Measurements from ENCODE around the gene CRYBB3. TPM values are rescaled to one million over a fixed set of nuclear protein-coding genes. Genes with fewer than 3 reads are reported as not detected.
"Not testable (repeated sequence)": the region's sequence is repeated elsewhere in the genome, so short reads cannot be mapped to it uniquely, and the experiment has no call there.

CRYBB3 gene
- total RNA-seq, 1 experiment from 2014 or later, result 0.67 TPM

- Histone ChIP-seq H3K36me3 (ENCODE audit: control insufficient read depth, insufficient read depth, low read length) (no peaks in the 10 kb centered on the region), H3K27me3 (ENCODE audit: control insufficient read depth, insufficient read depth, low read length) (no peaks in the 10 kb centered on the region; the same call in 1 of the 2 replicates), H3K4me1 (ENCODE audit: control insufficient read depth, insufficient read depth, low read length) (no peaks in the 10 kb centered on the region), H3K27ac (ENCODE audit: low read length) (no peak overlapping the region), H3K9me3 (ENCODE audit: control insufficient read depth, insufficient read depth, low read depth, low read length) (no peaks in the 10 kb centered on the region), H3K4me3 (ENCODE audit: low read depth in 2 of 2, low read length in 2 of 2) (no peak overlapping the region)
- ATAC-seq (no peak), DNase-seq (ENCODE audit: low read depth, low spot score) (no peak)
- BruUV-seq (replicated peaks), result no TSS peak
- TF ChIP-seq, protein P1, sequence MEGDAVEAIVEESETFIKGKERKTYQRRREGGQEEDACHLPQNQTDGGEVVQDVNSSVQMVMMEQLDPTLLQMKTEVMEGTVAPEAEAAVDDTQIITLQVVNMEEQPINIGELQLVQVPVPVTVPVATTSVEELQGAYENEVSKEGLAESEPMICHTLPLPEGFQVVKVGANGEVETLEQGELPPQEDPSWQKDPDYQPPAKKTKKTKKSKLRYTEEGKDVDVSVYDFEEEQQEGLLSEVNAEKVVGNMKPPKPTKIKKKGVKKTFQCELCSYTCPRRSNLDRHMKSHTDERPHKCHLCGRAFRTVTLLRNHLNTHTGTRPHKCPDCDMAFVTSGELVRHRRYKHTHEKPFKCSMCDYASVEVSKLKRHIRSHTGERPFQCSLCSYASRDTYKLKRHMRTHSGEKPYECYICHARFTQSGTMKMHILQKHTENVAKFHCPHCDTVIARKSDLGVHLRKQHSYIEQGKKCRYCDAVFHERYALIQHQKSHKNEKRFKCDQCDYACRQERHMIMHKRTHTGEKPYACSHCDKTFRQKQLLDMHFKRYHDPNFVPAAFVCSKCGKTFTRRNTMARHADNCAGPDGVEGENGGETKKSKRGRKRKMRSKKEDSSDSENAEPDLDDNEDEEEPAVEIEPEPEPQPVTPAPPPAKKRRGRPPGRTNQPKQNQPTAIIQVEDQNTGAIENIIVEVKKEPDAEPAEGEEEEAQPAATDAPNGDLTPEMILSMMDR (IDR thresholded peaks at IDR 0.05), result no peak
- TF ChIP-seq, protein P2, sequence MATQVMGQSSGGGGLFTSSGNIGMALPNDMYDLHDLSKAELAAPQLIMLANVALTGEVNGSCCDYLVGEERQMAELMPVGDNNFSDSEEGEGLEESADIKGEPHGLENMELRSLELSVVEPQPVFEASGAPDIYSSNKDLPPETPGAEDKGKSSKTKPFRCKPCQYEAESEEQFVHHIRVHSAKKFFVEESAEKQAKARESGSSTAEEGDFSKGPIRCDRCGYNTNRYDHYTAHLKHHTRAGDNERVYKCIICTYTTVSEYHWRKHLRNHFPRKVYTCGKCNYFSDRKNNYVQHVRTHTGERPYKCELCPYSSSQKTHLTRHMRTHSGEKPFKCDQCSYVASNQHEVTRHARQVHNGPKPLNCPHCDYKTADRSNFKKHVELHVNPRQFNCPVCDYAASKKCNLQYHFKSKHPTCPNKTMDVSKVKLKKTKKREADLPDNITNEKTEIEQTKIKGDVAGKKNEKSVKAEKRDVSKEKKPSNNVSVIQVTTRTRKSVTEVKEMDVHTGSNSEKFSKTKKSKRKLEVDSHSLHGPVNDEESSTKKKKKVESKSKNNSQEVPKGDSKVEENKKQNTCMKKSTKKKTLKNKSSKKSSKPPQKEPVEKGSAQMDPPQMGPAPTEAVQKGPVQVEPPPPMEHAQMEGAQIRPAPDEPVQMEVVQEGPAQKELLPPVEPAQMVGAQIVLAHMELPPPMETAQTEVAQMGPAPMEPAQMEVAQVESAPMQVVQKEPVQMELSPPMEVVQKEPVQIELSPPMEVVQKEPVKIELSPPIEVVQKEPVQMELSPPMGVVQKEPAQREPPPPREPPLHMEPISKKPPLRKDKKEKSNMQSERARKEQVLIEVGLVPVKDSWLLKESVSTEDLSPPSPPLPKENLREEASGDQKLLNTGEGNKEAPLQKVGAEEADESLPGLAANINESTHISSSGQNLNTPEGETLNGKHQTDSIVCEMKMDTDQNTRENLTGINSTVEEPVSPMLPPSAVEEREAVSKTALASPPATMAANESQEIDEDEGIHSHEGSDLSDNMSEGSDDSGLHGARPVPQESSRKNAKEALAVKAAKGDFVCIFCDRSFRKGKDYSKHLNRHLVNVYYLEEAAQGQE (IDR thresholded peaks at IDR 0.05; ENCODE audit: insufficient read depth in 1 of 2, low read depth in 2 of 2, low read length in 1 of 2), result no peak
- no peak for TF ChIP-seq SIN3A (IDR thresholded peaks at IDR 0.05; ENCODE audit: borderline replicate concordance, insufficient read depth, low read depth, low read length)
- no peak for TF ChIP-seq POLR2AphosphoS5 (IDR thresholded peaks at IDR 0.05; ENCODE audit: low read depth, low read length)
- TF ChIP-seq TCF7L2 (IDR thresholded peaks at IDR 0.05; ENCODE audit: low read depth, low read length), result no peak
- in situ Hi-C loops (cut with HindIII; ENCODE audit: low pct_unique_long_range_greater_than_20kb, low sequenced_read_pairs) (no loop called here), intact Hi-C loops (cut with micrococcal nuclease; ENCODE audit: unreplicated experiment) (no loop called here)
- POLR2A ChIA-PET, result no interaction called here
- CTCF ChIA-PET, result no interaction called here
Measured at GRCh38 chr22:25223269-25223850, 23.7 kb downstream of the CRYBB3 start.

DNA sequence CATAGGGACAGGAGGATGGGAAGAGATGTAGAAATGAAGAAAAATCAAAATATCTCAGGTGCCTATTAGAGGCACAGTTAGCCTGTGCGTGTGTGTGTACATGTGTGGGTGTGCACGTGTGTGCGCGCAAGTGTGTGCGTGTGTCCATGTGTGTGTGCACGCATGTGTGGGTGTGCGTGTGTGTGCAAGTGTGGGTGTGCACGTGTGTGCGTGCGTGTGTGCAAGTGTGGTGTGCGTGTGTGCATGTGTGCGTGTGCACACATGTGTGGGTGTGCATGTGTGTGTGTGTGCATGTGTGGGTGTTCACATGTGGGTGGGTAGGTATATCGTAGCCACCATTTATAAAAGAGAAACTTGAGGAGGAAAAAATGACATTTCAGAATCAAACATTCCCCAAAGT, 29.2 kb downstream of the CRYBB3 start:
- TF ChIP-seq, protein P2 (IDR thresholded peaks at IDR 0.05; ENCODE audit: insufficient read depth in 1 of 2, low read depth in 2 of 2, low read length in 1 of 2), result no peak
- TF ChIP-seq TCF7L2 (IDR thresholded peaks at IDR 0.05; ENCODE audit: low read depth, low read length), result no peak
- no peak for TF ChIP-seq SIN3A (IDR thresholded peaks at IDR 0.05; ENCODE audit: borderline replicate concordance, insufficient read depth, low read depth, low read length)
- TF ChIP-seq, protein P1 (IDR thresholded peaks at IDR 0.05), result no peak
- TF ChIP-seq POLR2AphosphoS5 (IDR thresholded peaks at IDR 0.05; ENCODE audit: low read depth, low read length), result no peak
- no TSS peak for BruUV-seq (replicated peaks)

DNA sequence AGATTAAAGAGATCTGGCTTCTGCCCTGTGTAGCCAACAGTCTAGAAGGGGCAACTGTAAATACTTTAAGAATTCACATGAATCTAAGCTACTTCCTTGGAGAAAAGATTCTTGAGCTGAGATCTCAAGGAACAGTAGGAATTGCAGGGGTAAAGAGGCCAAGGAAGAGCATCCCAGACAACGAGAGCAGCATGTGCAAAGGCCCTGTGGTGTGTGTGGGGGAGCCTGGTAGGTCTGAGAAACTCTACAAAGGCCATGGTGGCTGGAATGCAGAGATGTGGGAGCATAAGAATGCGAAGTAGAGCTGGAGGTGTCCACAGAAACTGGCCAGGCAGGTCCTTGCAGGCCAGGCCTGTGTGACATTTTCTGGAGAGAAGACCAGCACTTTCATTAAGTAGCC, 31.1 kb downstream of the CRYBB3 start:
- H3K4me1 ChIP-seq (ENCODE audit: control insufficient read depth, insufficient read depth, low read length); CTCF ChIA-PET; in situ Hi-C loops (cut with HindIII; ENCODE audit: low pct_unique_long_range_greater_than_20kb, low sequenced_read_pairs); BruUV-seq (replicated peaks); H3K27ac ChIP-seq (ENCODE audit: low read length); H3K4me3 ChIP-seq (ENCODE audit: low read depth in 2 of 2, low read length in 2 of 2); ATAC-seq; DNase-seq (ENCODE audit: low read depth, low spot score); POLR2A ChIA-PET; H3K27me3 ChIP-seq (ENCODE audit: control insufficient read depth, insufficient read depth, low read length); intact Hi-C loops (cut with micrococcal nuclease; ENCODE audit: unreplicated experiment); H3K9me3 ChIP-seq (ENCODE audit: control insufficient read depth, insufficient read depth, low read depth, low read length); H3K36me3 ChIP-seq (ENCODE audit: control insufficient read depth, insufficient read depth, low read length): not testable (repeated sequence)

More for the DNA sequence above, 29.2 kb downstream of the CRYBB3 start:
- DNase-seq (ENCODE audit: low read depth, low spot score) (no peak), ATAC-seq (no peak)
- intact Hi-C loops (cut with micrococcal nuclease; ENCODE audit: unreplicated experiment), result no loop called here
- H3K9me3 ChIP-seq (ENCODE audit: control insufficient read depth, insufficient read depth, low read depth, low read length), result no peaks in the 10 kb centered on the region
- H3K4me3 ChIP-seq (ENCODE audit: low read depth in 2 of 2, low read length in 2 of 2), result no peak overlapping the region
- ChIA-PET CTCF (no interaction called here), POLR2A (no interaction called here)
- no peaks in the 10 kb centered on the region for H3K36me3 ChIP-seq (ENCODE audit: control insufficient read depth, insufficient read depth, low read length)
- H3K27ac ChIP-seq (ENCODE audit: low read length), result no peak overlapping the region
- in situ Hi-C loops (cut with HindIII; ENCODE audit: low pct_unique_long_range_greater_than_20kb, low sequenced_read_pairs), result no loop called here
- no peaks in the 10 kb centered on the region for H3K4me1 ChIP-seq (ENCODE audit: control insufficient read depth, insufficient read depth, low read length)
- no peaks in the 10 kb centered on the region for H3K27me3 ChIP-seq (ENCODE audit: control insufficient read depth, insufficient read depth, low read length)

All from Panc1 (cell line).